Right kidney (tissue), 9 donors: ENCODE measurements around the gene FOLR3.
"Not testable (repeated sequence)": the region's sequence is repeated elsewhere in the genome, so short reads cannot be mapped to it uniquely, and the experiment has no call there.

Source experiments
- DNase-seq: peaks from one replicate; pipeline ENCODE4 v3.0.0-alpha.2; 2016
- long read RNA-seq, 8 donors: transcript quantifications; one replicate each; lab custom pipeline, GENCODE V29; 2026

The FOLR3 gene
- long read RNA-seq, donor 1, partial matches to known transcripts: 0 of 3 reads
- long read RNA-seq, donor 1, other reads (novel, unspliced or antisense): 0 of 3 reads
- long read RNA-seq, donor 2, partial matches to known transcripts: 0 of 1 reads
- long read RNA-seq, donor 2, other reads (novel, unspliced or antisense): 0 of 1 reads
- long read RNA-seq, donor 3, partial matches to known transcripts: 0 of 1 reads
- long read RNA-seq, donor 3, other reads (novel, unspliced or antisense): 0 of 1 reads
- long read RNA-seq, donor 4, partial matches to known transcripts: 0 of 1 reads
- long read RNA-seq, donor 4, other reads (novel, unspliced or antisense): 0 of 1 reads
- long read RNA-seq, donor 5, partial matches to known transcripts: 0 of 2 reads
- long read RNA-seq, donor 5, other reads (novel, unspliced or antisense): 0 of 2 reads
- long read RNA-seq, donor 6, transcript FOLR3-202 (2 exons, 364 nt): major isoform, 5 of 5 reads
- long read RNA-seq, donor 6, partial matches to known transcripts: 0 of 5 reads
- long read RNA-seq, donor 6, other reads (novel, unspliced or antisense): 0 of 5 reads
- long read RNA-seq, donor 7, partial matches to known transcripts: 0 of 1 reads
- long read RNA-seq, donor 7, other reads (novel, unspliced or antisense): 0 of 1 reads
- long read RNA-seq, donor 8, partial matches to known transcripts: 0 of 2 reads
- long read RNA-seq, donor 8, other reads (novel, unspliced or antisense): 0 of 2 reads

DNA sequence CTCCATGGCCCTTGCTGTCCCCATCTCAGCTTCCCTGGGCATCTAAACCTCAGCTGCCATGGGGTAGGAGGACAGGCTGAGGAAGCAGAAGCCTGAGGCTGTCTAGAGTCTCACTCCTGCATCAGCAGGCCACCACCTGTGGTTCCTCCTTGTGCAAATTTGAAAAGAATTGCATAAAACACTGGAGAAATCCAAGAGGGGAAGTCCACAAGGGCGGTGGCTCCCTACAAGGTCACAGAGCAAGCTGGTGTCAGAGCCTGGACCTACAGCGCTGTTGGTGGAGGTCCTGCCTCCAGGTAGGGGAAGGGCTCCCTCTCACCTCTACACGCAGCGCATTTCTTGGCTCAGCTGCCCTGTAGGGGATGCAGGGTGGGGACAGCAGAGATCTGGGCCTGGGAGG, at the start of gene FOLR3:
TSS of gene FOLR3 (plus strand) at position 253 of the 400 bp plus-strand sequence. CDS start 228 bp downstream, outside the sequence.
- DNase-seq: not testable (repeated sequence)

DNA sequence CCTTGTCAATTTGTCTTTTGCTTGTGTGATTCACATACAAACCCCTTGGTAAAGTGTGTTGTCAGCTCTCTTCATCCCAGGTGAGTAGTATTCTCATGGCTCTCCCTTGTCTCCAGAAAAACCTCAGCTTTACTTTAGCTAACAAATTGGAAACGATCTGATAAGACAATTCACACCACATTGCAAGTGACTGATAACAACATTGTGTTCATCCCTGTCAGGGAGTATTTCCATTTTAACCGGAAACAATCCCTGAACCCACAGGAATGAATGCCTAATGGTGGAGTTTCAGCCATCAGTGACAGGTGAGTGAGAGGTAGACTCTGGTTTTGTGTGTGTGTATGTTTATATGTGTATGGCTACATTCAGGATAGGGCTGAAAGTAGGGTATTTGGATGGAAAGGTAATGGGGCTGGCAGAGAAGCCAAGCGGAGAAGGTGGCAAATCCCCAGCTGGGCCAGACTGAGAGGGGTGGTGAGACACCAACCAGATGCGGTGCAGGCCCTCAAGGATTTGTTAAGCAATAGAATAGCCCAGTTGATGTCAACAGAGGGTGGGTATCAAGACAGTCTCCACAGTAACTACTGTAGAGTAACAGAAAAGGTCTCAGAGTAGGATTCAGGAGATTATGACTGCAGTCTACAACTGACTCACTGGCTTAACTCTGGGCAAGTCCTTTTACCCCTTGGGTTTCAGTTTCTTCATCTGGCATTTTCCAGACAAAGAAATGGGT, 47.3 kb upstream of the FOLR3 start:
- no peak for DNase-seq

DNA sequence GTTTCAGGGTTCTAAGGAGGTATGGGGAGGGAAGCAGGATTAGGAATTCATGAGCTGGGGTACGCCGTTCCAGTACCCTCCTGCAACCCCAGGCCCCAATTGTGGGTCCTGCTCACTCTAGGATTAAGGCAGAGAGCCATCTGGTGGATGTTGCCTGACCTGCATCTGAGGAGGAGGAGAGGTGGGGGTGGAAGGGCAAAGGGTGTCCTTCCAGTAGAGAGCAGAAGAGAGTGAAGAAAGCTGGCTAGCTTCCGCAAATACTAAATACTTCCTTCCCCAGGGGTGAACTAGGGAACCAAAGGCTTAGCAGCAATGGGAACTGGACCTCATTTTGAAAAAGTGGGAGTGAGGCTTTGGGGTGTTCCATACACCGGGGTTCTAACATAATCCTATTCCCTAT, 44.2 kb upstream of the FOLR3 start:
- peak; percentile 49 for DNase-seq

DNA sequence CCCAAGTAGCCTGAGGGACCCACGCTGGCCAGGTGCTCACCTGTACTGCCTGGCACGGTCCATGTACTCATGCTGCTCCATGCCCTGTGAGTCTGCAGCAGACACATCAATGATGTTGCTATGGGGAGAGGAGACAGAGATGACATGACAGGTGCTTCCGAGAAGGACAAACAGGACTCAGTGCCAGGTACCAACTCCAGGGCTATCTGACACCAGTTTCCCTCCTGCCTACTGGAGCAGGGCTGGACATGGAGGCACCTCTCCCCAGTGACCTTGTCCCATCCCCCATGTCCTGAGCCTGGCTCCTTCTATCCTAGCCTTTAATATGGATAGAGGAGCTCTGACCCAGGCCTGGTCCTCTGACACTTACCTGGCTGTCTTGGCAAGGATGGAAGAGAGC, 36.8 kb upstream of the FOLR3 start:
- DNase-seq: no peak

DNA sequence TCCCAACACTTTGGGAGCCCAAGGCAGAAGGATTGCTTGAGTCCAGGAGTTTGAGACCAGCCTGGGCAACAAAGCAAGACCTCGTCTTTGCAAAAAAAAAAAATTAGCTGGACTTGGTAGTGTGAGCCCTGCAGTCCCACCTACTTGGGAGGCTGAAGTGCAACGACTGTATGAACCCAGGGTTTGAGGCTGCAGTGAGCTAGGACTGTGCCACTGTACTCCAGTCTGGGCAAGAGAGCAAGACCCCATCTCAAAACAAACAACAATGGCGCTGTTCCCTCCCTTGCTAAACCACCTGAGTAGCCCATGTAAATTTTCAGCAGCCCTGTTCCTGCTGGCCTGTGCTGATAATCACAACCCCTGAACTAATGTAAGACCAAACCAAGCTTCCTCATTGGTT, 35.5 kb upstream of the FOLR3 start:
- no peak for DNase-seq

DNA sequence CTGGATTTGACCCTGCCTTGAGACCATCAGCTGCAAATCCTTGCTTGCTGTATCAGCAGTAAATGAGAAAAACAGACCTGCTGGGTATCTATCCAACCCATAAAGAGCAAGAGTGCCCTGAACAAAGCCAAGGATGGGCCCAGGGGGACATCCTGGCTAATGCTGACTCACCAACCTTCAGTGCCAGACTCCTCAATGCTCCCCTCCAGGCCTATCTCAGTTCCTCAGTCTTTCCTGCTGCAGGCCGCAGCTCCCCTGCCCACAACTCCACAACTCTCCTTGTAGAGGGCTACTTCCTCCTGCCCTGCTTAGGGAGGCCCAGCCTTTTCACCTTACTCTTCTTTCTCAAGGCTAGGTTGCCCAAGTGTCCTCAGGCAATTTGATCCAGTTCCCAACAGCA, 35.1 kb upstream of the FOLR3 start:
- no peak for DNase-seq

DNA sequence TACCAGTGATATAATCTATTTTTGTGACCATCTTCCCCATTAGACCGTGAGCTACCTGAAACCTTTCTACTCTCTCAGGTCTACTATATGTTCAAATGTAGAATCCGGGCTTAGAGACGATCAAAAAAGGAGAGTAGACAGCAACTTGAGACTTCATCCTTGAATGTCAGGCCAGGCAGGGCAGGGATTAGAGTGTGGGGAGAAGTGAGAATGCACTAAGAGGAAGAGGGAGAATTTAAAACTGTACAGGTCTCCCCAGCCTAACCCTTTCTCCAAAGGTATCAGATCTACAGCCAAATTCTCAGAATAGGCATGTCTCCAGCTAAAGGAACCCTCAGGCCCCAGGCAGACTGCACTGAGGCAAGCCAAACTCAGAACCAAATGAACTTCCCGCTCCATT, 33.4 kb upstream of the FOLR3 start:
- no peak for DNase-seq

DNA sequence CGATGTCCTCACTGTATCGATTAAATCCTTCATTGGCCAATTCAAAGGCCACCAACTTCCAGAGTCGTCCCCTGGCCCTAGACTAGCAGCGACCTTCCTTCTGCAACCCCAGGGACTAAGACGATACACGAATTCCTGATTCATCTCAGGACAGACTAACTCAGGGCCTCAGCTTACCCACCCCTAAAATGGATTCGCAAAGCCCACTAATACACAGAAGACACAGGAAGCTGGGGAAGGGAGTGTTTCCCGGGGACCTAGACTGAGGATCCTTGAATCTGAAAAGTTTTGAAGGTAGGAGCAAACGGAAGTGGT, 32.9 kb upstream of the FOLR3 start:
- DNase-seq: no peak

DNA sequence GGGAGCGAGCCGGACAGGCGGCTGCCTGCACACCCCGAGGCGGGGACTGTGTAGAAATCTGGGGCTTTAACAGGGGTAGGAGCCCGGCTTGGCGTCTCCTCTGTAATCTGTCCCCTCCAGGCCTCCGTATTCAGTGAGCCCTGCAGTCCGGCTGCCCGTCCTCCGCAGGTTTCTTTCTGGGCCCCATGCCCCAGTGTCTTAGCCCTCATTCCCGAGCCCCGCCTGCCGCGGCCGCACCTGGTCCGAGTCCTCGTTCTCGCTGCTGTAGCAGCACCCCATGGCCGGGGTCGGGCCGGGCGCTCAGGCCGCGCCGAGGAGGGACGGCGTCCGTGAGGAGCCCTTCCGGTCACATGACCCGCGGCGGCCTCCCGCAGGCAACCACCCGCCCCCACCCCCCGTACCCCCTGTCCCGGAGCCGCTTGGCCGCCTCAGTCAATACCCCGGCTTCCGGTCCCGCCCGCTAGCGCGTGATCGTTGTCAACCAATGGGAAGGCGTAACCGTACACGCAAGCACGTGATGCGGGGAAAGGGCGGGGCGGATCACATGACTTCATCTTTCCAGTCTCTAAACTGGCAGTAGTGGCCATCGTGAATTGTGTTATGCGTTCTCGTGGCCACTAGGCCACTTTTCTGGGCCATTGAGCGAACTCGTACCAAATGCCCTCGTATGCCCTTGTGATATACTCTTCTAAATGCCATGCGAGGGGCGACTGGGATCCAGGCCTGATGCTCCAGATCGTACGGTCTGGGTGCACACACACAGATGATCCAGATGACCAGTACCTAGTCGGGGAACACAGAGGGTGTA, 32.4 kb upstream of the FOLR3 start, which contains the start of gene LAMTOR1:
TSS of gene LAMTOR1 (minus strand) at position 352 of the 808 bp plus-strand sequence. CDS start at position 279, 73 bp downstream.
- DNase-seq: peak; percentile 95

DNA sequence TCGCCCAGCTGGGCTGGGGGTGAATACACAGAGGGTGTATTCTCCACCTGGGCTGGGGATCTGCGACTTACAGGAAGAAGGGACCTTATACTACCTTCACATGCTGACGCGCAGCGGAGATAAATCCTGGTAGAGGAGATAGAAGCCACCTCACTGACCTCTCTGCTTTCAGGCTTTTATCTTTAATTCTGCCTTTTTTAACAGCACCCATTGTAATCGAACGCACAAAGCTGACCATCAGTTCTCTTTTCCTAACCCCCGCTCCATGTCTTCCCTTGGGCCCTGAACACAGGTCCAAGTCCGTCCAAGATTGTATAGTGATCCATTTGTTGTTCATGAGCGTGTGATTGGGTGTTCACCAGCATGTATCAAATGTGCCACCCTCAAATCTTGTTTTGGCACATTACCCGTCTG, 31.8 kb upstream of the FOLR3 start:
- peak; percentile 21 for DNase-seq

DNA sequence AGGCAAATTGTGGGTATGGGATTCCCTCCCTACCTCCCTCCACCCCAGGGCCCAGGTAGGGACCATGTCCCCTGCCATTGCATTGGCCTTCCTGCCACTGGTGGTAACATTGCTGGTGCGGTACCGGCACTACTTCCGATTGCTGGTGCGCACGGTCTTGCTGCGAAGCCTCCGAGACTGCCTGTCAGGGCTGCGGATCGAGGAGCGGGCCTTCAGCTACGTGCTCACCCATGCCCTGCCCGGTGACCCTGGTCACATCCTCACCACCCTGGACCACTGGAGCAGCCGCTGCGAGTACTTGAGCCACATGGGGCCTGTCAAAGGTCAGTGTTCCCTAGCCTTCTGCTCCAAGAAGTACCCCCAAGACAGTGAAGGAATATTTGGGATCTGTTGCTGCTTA, 29.6 kb upstream of the FOLR3 start, which contains the start of gene TOMT:
TSS of gene TOMT (plus strand) at position 37 of the 400 bp plus-strand sequence. CDS start at position 65, 28 bp downstream.
- DNase-seq: no peak

DNA sequence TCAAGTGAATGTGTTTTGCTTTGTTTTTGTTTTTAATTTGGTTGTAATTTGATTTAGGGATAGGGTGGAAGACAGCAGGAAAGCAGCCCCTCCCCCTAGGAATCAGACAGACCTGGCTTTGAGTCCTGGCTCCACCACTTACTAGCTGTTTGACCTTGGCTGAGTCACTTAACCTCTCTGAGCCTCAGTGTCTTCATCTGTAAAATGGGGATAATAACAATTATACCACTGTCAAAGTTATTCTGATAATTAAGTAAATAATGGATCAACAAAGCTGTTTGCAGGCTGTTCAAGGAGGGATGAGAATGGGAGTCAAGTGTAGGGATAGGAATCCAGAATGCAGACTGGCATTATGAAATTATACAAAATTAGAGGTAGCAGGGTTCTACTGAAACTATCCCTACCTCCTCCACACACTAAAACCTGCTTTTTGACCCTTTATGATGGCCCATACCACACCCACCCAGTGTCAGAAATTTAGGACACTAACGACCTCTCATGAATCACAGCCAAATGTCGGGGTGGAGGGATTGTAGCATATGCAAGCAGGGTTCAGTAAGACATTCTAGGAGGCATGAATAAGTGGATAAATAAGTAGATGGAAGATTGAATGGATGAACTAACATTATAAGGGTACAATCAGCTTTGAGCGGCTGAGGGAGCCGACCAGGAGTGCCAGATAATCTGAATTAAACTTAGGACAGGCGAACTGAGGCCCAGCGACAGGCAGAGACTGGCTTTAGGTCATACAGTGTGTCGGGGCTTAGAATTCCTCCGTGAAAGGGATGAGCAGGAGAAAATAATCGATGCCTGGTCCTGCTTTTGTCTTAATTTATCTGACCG, 24.0 kb upstream of the FOLR3 start:
- peak; percentile 12 for DNase-seq

DNA sequence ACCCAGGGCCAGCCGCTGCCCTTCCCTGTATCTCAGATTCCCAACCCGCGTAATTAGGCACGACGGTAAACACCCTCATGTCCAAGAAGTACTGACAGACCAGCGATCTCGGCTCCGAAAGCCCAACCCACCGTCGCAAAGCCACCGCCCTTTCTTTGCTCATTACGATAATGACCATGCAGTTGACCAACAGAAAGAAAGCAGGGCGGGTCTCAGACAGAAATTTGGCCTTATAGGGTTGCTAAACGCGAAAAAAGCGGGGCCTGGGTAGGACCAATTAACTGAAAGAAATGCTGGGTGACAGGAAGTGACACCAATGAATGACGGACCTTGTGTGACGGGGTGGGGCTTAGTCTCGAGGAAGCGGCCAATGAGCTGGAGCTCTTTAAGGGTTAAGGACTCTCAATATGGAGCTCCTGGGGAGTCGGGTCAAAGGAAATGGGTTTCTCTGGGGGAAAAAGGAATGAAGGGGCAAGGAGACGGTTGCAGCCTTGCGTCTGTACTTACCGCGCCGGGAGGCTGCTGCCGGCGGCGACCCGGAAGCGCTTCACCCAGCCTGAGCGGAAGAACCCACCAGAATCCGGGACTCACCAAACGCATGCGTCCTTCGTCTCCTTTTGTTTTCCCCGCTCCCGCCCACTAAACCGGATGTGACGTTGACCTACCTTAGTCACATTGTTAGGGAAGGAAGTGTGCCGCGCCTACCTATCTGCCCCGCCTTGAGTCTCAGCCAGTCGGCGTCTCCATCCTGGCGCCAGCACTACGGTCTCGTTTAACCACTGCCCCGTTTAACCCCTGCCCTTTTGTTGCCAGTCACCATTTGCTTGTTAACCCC, 23.2 kb upstream of the FOLR3 start, which contains the start of gene ANAPC15:
TSS of gene ANAPC15 (minus strand) at position 553 of the 835 bp plus-strand sequence. CDS start 1,419 bp downstream, outside the sequence.
- DNase-seq: peak; percentile 100

DNA sequence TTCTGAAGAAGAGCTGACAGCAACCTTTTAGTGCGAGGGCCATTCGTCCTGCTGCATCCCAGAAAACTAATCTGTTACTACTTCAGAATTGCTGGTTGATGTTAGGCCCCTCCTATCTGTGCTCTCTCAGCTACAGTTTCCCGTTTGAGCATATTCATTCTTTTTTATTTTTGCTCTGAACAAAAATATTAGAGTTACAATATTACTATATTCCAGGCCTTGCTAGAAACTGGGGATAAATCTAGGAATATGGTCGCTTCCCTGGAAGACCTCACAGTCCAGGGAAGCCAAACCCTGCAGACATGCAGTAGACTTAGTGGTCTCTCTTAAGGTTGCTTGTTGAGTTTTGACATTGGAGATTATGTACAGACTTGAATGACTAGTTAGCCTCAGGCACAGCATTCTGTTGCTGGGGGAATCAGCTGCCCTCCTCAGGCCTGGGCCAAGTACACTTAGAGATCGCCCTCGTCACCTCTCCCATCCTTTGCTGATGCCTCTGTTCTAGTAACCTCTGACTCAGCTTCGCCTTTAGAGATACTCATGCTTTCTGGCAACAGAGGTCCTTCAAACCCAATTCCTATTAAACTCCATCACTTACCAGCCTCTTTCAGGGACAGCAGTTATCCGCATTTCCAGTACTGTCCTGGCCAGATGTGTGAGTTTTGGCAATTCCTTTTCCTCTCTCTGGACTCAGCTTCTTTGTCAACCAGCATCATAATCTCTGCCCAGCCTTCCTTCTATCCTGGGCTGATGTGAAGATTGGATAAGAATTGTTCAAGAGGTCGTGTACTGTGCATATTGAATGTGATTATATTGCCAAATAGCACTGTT, 22.3 kb upstream of the FOLR3 start:
- peak; percentile 13 for DNase-seq

DNA sequence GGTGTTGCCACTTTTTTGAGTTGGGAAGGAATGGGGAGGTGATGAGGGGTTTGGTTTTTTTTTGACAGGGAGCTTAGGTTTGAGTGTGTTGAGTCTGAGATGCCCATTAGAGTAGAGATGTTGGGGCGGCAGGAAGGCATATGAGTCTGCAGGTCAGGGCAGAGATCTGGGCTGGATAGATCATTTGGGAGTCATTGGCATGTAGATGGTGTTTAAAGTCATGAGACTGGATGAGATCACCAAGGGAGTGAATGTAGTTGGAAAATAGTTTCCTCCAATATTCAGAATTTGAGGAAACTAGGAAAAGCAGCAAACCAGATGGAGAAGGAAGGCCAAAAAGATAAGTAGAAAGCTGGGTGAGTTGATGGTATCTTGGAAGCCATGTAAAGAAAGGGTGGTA, 21.0 kb upstream of the FOLR3 start:
- no peak for DNase-seq

DNA sequence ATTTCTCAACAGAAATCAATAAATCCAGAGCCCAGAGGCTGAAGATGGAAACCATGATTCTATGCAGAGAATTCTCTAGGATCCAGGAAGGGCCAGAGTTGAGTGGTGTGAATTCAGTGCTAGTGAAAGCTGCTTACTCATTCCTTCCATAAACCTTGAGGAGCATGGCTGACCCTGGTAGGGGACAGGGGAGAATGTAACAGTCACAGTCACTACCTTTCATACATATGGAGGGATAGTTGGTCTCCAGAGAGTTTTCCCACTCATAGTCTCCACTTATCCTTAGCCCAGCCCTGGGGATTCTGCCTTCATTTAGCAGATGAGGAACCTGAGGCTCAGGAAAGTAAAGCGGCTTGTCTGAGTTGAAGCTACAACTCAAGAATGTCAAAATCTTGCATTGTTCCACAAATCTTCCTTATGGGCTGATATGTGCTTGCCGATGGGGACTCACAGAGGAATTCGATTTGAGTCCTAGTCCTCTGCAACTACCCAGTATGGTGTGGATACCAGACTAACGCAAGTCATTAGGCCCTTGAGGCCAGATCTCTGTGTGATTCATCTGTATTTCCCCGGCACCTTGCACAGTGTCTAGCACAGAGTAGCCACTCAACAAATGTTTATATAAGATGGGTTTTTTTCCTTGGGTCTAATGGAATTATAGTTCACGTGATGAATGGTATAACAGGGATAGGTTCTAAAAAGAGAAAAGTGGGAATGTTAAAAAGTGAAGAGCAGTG, 19.3 kb upstream of the FOLR3 start:
- no peak for DNase-seq

DNA sequence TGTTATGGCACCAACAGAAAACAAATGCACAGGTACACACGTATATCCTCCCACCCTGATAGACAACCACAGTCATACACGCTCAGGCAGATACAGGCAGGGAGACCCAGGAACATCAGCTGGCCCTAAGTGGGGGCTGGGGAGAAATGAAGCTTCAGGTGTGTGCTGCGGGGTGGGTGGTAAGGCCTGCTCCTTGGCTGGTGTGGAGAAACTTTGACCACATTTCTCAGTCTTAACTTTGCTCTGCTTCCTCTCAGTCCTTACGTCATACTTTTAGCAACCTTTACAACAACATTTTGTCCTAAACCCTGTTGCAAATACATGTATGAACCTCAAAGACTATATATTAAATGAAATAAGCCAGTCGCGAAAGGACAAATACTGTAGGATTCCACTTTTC, 16.3 kb upstream of the FOLR3 start:
- DNase-seq: peak; percentile 15

DNA sequence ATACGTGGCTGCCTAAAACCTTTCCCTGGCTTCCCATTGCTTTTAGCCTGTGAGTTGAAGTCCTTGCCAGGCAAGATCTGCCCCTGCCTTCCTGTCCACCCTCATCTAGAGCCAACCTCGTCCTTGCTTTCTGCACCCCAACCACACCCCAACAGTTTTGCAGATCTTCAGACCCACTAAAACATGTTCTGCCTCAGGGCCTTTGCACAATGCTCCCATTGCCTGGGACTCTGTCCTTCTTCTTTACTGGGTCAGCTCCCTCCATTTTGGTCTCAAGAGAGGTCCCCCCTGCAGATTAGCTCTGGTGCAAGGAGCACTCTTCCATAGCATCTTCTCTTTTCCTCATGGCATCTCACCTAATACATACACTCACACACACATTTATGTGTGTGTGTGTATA, 14.6 kb upstream of the FOLR3 start:
- no peak for DNase-seq
